ENCODE data around the gene SLC29A1.
"Not testable (repeated sequence)": the region's sequence is repeated elsewhere in the genome, so short reads cannot be mapped to it uniquely, and the experiment has no call there.

Gene SLC29A1

DNA sequence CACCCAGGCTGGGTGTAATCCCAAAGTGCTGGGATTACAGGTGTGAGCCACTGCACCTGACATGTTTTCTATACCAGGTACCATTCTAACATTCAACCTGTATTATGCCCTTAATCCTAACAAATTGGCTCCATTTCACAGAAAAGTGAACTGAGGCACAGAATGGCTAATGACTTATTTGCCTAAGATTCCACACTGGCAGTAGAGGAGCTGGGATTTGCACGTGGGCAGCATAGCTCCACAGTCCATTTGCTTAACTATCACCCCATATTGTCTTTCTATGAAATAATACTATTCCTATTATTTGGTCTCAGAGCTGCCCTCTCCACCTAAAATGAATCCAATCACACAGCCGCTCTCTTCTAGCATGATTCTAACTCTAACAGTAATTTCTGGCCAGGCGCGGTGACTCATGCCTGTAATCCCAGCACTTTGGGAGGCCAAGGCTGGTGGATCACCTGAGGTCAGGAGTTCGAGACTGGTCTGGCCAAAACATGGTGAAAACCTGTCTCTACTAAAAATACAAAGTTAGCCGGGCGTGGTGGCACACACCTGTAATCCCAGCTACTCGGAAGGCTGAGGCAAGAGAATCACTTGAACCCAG lies 30.0 kb upstream of the SLC29A1 start:
- in situ Hi-C loops (cut with MboI; ENCODE audit: low sequenced_read_pairs, unreplicated experiment): no loop called here
- TF ChIP-seq, protein P1, sequence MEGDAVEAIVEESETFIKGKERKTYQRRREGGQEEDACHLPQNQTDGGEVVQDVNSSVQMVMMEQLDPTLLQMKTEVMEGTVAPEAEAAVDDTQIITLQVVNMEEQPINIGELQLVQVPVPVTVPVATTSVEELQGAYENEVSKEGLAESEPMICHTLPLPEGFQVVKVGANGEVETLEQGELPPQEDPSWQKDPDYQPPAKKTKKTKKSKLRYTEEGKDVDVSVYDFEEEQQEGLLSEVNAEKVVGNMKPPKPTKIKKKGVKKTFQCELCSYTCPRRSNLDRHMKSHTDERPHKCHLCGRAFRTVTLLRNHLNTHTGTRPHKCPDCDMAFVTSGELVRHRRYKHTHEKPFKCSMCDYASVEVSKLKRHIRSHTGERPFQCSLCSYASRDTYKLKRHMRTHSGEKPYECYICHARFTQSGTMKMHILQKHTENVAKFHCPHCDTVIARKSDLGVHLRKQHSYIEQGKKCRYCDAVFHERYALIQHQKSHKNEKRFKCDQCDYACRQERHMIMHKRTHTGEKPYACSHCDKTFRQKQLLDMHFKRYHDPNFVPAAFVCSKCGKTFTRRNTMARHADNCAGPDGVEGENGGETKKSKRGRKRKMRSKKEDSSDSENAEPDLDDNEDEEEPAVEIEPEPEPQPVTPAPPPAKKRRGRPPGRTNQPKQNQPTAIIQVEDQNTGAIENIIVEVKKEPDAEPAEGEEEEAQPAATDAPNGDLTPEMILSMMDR (IDR thresholded peaks at IDR 0.05; ENCODE audit: borderline replicate concordance, control extremely low read depth, extremely low read depth, insufficient read depth, missing control alignments): no peak
- no peak for DNase-seq (ENCODE audit: low spot score)

DNA sequence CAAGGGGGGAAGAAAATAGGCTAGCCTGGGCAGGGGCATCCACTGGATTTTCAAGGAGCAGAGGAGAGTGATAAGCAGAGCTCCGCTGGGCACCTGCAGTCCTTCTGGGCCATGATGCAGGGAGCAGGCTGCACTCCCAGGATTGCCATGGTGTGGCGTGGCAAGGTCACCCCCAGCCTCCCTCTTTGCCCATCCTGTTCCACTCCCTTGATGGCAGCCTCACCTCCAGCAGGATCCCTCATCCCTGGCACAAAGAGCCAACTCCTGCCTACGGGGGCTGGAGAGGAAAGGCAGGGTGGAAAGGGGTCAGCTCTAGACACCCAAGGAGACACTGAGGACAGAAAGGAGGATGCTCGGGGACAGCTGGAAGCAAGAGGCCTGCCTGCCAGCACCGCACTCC lies 29.1 kb upstream of the SLC29A1 start:
- TF ChIP-seq, protein P1 (IDR thresholded peaks at IDR 0.05; ENCODE audit: borderline replicate concordance, control extremely low read depth, extremely low read depth, insufficient read depth, missing control alignments): no peak
- in situ Hi-C loops (cut with MboI; ENCODE audit: low sequenced_read_pairs, unreplicated experiment): no loop called here
- DNase-seq (ENCODE audit: low spot score): no peak

DNA sequence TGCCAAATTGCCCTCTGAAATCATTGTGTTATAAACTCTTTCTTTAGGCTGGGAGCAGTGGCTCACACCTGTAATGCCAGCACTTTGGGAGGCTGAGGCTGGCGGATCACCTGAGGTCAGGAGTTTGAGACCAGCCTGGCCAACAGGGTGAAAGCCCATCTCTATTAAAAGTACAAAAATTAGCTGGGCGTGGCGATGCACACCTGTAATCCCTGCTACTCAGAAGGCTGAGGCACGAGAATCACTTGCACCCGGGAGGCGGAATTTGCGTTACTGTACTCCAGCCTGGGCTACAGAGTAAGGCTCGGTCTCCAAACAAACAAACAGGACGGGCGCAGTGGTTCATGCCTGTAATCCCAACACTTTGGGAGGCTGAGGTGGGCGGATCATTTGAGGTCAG lies 27.0 kb upstream of the SLC29A1 start:
- DNase-seq (ENCODE audit: low spot score); in situ Hi-C loops (cut with MboI; ENCODE audit: low sequenced_read_pairs, unreplicated experiment): not testable (repeated sequence)

DNA sequence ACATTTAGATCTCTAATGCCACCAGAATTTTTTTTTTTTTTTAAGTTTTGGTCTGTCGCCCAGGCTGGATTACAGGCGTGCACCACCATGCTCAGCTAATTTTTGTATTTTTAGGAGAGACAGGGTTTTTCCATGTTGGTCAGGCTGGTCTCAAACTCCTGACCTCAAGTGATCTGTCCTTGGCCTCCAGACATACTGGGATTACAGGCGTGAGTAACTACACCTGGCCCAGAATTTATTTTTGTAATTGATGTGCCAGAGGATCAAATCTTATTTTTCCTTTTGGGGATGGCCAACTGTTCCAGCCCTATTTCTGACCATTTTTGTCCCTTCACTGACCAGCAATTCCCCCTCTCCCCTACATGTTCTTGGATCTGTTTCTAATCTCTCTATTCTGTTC lies 24.7 kb upstream of the SLC29A1 start:
- DNase-seq (ENCODE audit: low spot score): no peak
- TF ChIP-seq, protein P1 (IDR thresholded peaks at IDR 0.05; ENCODE audit: borderline replicate concordance, control extremely low read depth, extremely low read depth, insufficient read depth, missing control alignments): no peak
- in situ Hi-C loops (cut with MboI; ENCODE audit: low sequenced_read_pairs, unreplicated experiment): no loop called here

DNA sequence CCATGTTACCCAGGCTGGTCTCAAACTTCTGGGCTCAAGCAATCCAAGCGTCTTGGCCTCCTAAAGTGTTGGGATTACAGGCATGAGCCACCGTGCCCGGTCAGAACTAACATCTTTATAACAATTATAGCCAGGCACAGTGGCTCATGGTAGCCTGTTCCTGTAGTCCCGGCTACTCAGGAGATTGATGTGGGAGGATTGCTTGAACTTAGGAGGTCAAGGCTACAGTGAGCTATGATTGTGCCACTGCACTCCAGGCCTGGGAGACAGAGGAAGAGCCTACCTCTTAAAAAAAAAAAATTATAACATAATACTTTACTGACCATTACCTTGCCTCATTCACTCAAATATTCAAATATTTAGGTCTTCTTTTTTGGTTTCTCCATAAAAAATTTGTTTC lies 23.5 kb upstream of the SLC29A1 start:
- in situ Hi-C loops (cut with MboI; ENCODE audit: low sequenced_read_pairs, unreplicated experiment): no loop called here
- TF ChIP-seq, protein P1 (IDR thresholded peaks at IDR 0.05; ENCODE audit: borderline replicate concordance, control extremely low read depth, extremely low read depth, insufficient read depth, missing control alignments): no peak
- DNase-seq (ENCODE audit: low spot score): no peak

DNA sequence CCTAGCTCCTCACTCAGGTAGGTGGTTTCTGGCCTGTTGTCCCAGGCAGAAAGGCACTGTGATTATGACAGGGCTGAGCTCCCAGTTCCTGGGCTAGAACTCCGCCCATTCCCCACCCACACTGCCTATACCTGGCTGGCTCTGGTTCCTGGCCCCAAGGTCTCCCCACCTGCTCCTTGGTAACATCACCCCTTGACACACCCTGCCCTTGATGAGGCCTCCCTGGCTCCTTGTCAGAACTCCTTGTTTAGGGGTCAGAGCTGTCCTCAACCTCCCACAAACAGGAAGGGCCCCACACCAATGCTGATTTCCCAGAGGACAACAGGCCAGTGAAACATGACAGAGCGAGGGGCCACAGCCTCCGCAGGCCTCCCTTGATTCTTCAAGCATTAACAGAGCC lies 22.2 kb upstream of the SLC29A1 start:
- TF ChIP-seq, protein P1 (IDR thresholded peaks at IDR 0.05; ENCODE audit: borderline replicate concordance, control extremely low read depth, extremely low read depth, insufficient read depth, missing control alignments): no peak
- in situ Hi-C loops (cut with MboI; ENCODE audit: low sequenced_read_pairs, unreplicated experiment): no loop called here
- DNase-seq (ENCODE audit: low spot score): no peak

DNA sequence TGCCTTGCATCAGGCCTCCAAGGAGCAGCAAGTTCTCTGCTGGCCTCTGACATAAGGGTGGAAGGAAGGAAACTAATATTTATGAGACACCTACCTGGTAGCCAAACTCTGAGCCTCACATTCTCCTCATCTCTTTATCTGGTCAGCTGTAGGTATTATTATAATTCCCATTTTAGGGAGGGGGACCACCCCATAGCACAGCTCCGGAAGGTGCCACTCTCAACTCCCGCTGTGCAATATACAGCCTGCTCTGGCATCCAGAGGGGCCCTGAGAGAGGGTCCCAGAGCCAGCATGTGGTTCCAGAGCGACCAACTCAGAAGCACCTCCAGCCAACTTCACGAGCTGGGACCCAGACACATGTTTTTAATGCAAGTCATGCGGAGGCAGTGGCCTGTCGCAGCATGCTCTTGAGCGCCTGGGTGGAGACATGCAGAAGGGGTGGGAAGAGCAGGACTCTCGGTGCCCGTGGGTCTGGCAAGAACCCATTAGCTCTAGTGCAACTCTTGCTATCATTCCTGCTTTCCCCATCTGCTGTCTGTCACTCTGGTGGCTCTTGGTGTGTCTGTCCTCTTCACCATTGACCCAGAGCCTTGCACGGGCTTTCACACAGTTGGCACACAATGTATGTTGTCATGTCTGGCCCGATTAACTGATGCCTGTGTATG lies 21.6 kb upstream of the SLC29A1 start:
- no peak for DNase-seq (ENCODE audit: low spot score)
- in situ Hi-C loops (cut with MboI; ENCODE audit: low sequenced_read_pairs, unreplicated experiment): no loop called here
- TF ChIP-seq, protein P1 (IDR thresholded peaks at IDR 0.05; ENCODE audit: borderline replicate concordance, control extremely low read depth, extremely low read depth, insufficient read depth, missing control alignments): no peak
